A549 (cell line): ENCODE data around the gene TBC1D21. TPM values are rescaled to one million over a fixed set of nuclear protein-coding genes. Genes with fewer than 3 reads are reported as not detected.

ENCODE experiments used
- ATAC-seq, 2 experiments: fragments of 200-7000 bp in 1 of 2; fragments of >200 bp in 1 of 2; cut with Nextera tagmentation in 1 of 2; cut with Tn5 transposase in 1 of 2; 3 replicates each; pipeline versions ENCODE4 v1.8.0 to v1.9.1; 2018 to 2020; ENCODE audit warnings: mild to moderate bottlenecking in 1 of 2, moderate library complexity in 1 of 2
- CTCF ChIA-PET: fragments of 300-600 bp; sonication (Branson Sonifier 250); formaldehyde crosslinking; extraction: SDS; loops from one replicate; lab custom pipeline; 2021; ENCODE audit warnings: antibody characterized with exemption, inconsistent platforms; lab: Yijun Ruan, JAX
- POLR2A ChIA-PET: fragments of 350-600 bp; formaldehyde crosslinking; extraction: SDS; loops from one replicate; lab custom pipeline; 2021; ENCODE audit warnings: antibody characterized with exemption, inconsistent platforms; lab: Yijun Ruan, JAX
- DNase-seq, 2 experiments: peaks; one replicate each; pipeline versions ENCODE4 v3.0.0 to v3.0.0-alpha.2; 2011 to 2016; ENCODE audit warnings: low read depth in 1 of 2, low spot score in 1 of 2
- FAIRE-seq: peaks from 2 replicates; lab custom pipeline; 2011; peaks lifted over from hg19 to GRCh38; lab: Jason Lieb, UNC
- H3K27ac ChIP-seq, 2 experiments: fragments of >200 bp; sonication (Bioruptor Twin); formaldehyde crosslinking; 3 replicates each; pipeline ENCODE4 v1.5.1; 2016 to 2017
- H3K4me1 ChIP-seq: fragments of >200 bp; sonication (Bioruptor Twin); formaldehyde crosslinking; 3 replicates; pipeline ENCODE4 v1.6.1; 2016
- H3K4me2 ChIP-seq: fragments of >200 bp; sonication (Bioruptor Twin); formaldehyde crosslinking; 3 replicates; pipeline ENCODE4 v1.6.1; 2016
- H3K4me3 ChIP-seq: fragments of >200 bp; sonication (Bioruptor Twin); formaldehyde crosslinking; 3 replicates; pipeline ENCODE4 v1.5.1; 2016
- H3K9me3 ChIP-seq: fragments of >200 bp; sonication (Bioruptor Twin); formaldehyde crosslinking; 3 replicates; pipeline ENCODE4 v1.6.1; 2016
- BCL3 ChIP-seq: fragments of >200 bp; sonication (Bioruptor Twin); formaldehyde crosslinking; IDR thresholded peaks from 3 replicates; pipeline ENCODE4 v1.6.1; 2016
- BHLHE40 ChIP-seq: IDR thresholded peaks from 2 replicates; pipeline ENCODE4 v1.6.1; 2012; ENCODE audit warnings: low read depth, low read length, inconsistent platforms
- CHD4 ChIP-seq: fragments of 200-600 bp; sonication (generic); IDR thresholded peaks from 2 replicates; pipeline ENCODE4 v1.6.1; 2016; ENCODE audit warnings: antibody characterized with exemption, mild to moderate bottlenecking, borderline replicate concordance
- CTCF ChIP-seq: fragments of >200 bp; sonication (Bioruptor Twin); formaldehyde crosslinking; IDR thresholded peaks from 3 replicates; pipeline ENCODE4 v1.5.1; 2016
- EHMT2 ChIP-seq: fragments of 200-600 bp; sonication (generic); IDR thresholded peaks from 2 replicates; pipeline ENCODE4 v1.6.1; 2016; ENCODE audit warnings: antibody characterized with exemption, low read depth, mild to moderate bottlenecking, moderate library complexity
- ELK1 ChIP-seq: fragments of 150-350 bp; IDR thresholded peaks from 2 replicates; pipeline ENCODE4 v1.6.1; 2014; ENCODE audit warnings: low read depth, mild to moderate bottlenecking, low read length
- EP300 ChIP-seq, 2 experiments: fragments of >200 bp; sonication (Bioruptor Twin); formaldehyde crosslinking; IDR thresholded peaks; 2 replicates in 1 of 2; 3 replicates in 1 of 2; pipeline ENCODE4 v1.6.1; 2016 to 2017
- FOSB ChIP-seq: fragments of 250-450 bp; sonication (Bioruptor Pico); IDR thresholded peaks from 2 replicates; pipeline ENCODE4 v1.5.0; 2020; ENCODE audit warnings: mild to moderate bottlenecking, moderate library complexity
- FOSL2 ChIP-seq, 2 experiments: fragments of 450-650 bp in 1 of 2; fragments of >200 bp in 1 of 2; sonication (Bioruptor Twin) in 1 of 2; formaldehyde crosslinking; IDR thresholded peaks; 2 replicates each; pipeline versions ENCODE4 v1.5.0 to v1.6.1; 2016 to 2020; ENCODE audit warnings: mild to moderate bottlenecking in 1 of 2, moderate library complexity in 1 of 2
- GATA3 ChIP-seq: IDR thresholded peaks from 2 replicates; pipeline ENCODE4 v1.6.1; 2012; ENCODE audit warnings: borderline replicate concordance
- HDAC2 ChIP-seq: fragments of 200-600 bp; sonication (generic); IDR thresholded peaks from 2 replicates; pipeline ENCODE4 v1.6.1; 2016
- HES2 ChIP-seq: fragments of >200 bp; sonication (Bioruptor Twin); formaldehyde crosslinking; IDR thresholded peaks from 2 replicates; pipeline ENCODE4 v1.6.1; 2016
- JUN ChIP-seq, 2 experiments: fragments of >200 bp; sonication (Bioruptor Twin); formaldehyde crosslinking; IDR thresholded peaks; 2 replicates in 1 of 2; 3 replicates in 1 of 2; pipeline ENCODE4 v1.6.1; 2016 to 2017
- MAFK ChIP-seq: fragments of 450-650 bp; IDR thresholded peaks from 2 replicates; pipeline ENCODE4 v1.6.1; 2014; ENCODE audit not compliant: partially characterized antibody
- POLR2AphosphoS2 ChIP-seq: conservative IDR thresholded peaks from 2 replicates; pipeline ENCODE4 v1.6.1; 2012; ENCODE audit warnings: low read length, improper control_type of control experiment, inconsistent platforms
- REST ChIP-seq: fragments of 200-600 bp; sonication (generic); IDR thresholded peaks from 2 replicates; pipeline ENCODE4 v1.6.1; 2016; ENCODE audit warnings: antibody characterized with exemption, mild to moderate bottlenecking, moderate library complexity
- SREBF2 ChIP-seq: fragments of 450-650 bp; IDR thresholded peaks from 2 replicates; pipeline ENCODE4 v1.6.1; 2014; ENCODE audit warnings: mild to moderate bottlenecking, moderate library complexity
- WGBS: methylation state at CpG from one replicate; pipeline ENCODE4 v1.1.6; 2017; ENCODE audit errors: missing lambda C conversion rate; 5-methylcytosine and 5-hydroxymethylcytosine counted together
- polyA plus RNA-seq, 4 experiments: library from polyadenylated mRNA; depleted of rRNA in 3 of 4; stranded (reverse); fragments of >200 nt; fragmentation: RNase III in 1 of 4; extraction: RNeasy Plus Mini Kit Qiagen cat#74134 plus additional on column Dnase treatment in 1 of 4; gene quantifications; 2 replicates in 3 of 4; 3 replicates in 1 of 4; pipeline ENCODE4 v1.2.3, GENCODE V29; 2011 to 2017

TBC1D21 gene
- polyA plus RNA-seq, 2 of the 4 experiments (the other 2 are of a cell fraction), result not detected

GRCh38 chr15:73935547-73935946, 62.2 kb downstream of the TBC1D21 start:
- Histone ChIP-seq H3K27ac (no peak overlapping the region), H3K4me2 (no peak overlapping the region), H3K4me1 (0 out of 3 replicates have a peak, but pooled peaks cover 3% of the 10 kb centered on the region), H3K4me3 (no peak overlapping the region), H3K9me3 (no peaks in the 10 kb centered on the region)
- FAIRE-seq (no peak), DNase-seq (no peak), ATAC-seq (no peak)
- ChIA-PET CTCF (interaction anchor here (0.8 to 1.5 kb wide), 2 partner anchors 13 to 23 kb away, joined by 5 to 8 read pairs; no protein-coding TSS in a partner anchor), POLR2A (no interaction called here)
- TF ChIP-seq CHD4 (no peak), JUN (IDR thresholded peaks at IDR 0.05) (no peak), HDAC2 (no peak), BCL3 (no peak), GATA3 (no peak), HES2 (no peak), SREBF2 (no peak), FOSL2 (IDR thresholded peaks at IDR 0.05) (no peak), FOSL2 (CRISPR knock-in tag; IDR thresholded peaks at IDR 0.05) (no peak), FOSB (CRISPR knock-in tag) (no peak), ELK1 (no peak), EHMT2 (no peak), BHLHE40 (no peak), REST (no peak), EP300 (IDR thresholded peaks at IDR 0.05) (no peak), POLR2AphosphoS2 (no peak), CTCF (no peak)
- 90% methylated on average over 2 of the region's 4 CpGs for WGBS

- ATAC-seq, result peak in 1 of 2 experiments; percentile 31; a peak in 1 of 6 replicates
- Histone ChIP-seq H3K4me2 (no peak overlapping the region), H3K4me3 (no peak overlapping the region), H3K27ac (no peak overlapping the region), H3K9me3 (no peaks in the 10 kb centered on the region), H3K4me1 (peaks cover 6% of the 10 kb centered on the region; the same call in 2 of the 3 replicates)
- FAIRE-seq, result no peak
- DNase-seq, result no peak
- ChIA-PET POLR2A (no interaction called here), CTCF (interaction anchor here (1.5 kb wide), 1 partner anchor 13 kb away, joined by 8 read pairs; no protein-coding TSS in a partner anchor)
- TF ChIP-seq MAFK (peak; percentile 39), ELK1 (no peak)
- WGBS, result 86% methylated on average over 5 of the region's 5 CpGs
These were observed 62.8 kb downstream of the TBC1D21 start for GRCh38 chr15:73936181-73936580.
